PFSK-1 (cell line): ENCODE measurements around the gene HLA-C.

Source experiments
- FOXP2 ChIP-seq: optimal IDR thresholded peaks from 2 replicates; pipeline ENCODE3; 2011; ENCODE audit warnings: borderline replicate concordance, control low read depth, inconsistent platforms; ENCODE audit not compliant: insufficient read depth; ENCODE audit errors: extremely low read length, extremely low read depth
- POLR2AphosphoS5 ChIP-seq: IDR thresholded peaks from 2 replicates; pipeline ENCODE4 v1.6.1; 2012; ENCODE audit warnings: low read depth, mild to moderate bottlenecking, control low read depth, low read length, moderate library complexity
- SIN3A ChIP-seq: IDR thresholded peaks from 2 replicates; pipeline ENCODE4 v1.6.1; 2012; ENCODE audit warnings: mild to moderate bottlenecking, low read length, moderate library complexity, borderline replicate concordance; ENCODE audit not compliant: insufficient read depth
- TAF1 ChIP-seq: IDR thresholded peaks from 2 replicates; pipeline ENCODE4 v1.6.1; 2012; ENCODE audit warnings: low read length, control low read depth, borderline replicate concordance; ENCODE audit not compliant: insufficient read depth
- TF ChIP-seq, protein P1 (sequence below), 2 experiments: IDR thresholded peaks; 2 replicates each; pipeline versions ENCODE4 v1.6.1 to v1.8.0; 2011 to 2012; ENCODE audit warnings: low read depth in 2 of 2, low read length in 2 of 2, control low read depth in 1 of 2, inconsistent platforms in 1 of 2, mild to moderate bottlenecking in 1 of 2, moderate library complexity in 1 of 2; ENCODE audit not compliant: insufficient read depth in 1 of 2

The HLA-C gene

DNA sequence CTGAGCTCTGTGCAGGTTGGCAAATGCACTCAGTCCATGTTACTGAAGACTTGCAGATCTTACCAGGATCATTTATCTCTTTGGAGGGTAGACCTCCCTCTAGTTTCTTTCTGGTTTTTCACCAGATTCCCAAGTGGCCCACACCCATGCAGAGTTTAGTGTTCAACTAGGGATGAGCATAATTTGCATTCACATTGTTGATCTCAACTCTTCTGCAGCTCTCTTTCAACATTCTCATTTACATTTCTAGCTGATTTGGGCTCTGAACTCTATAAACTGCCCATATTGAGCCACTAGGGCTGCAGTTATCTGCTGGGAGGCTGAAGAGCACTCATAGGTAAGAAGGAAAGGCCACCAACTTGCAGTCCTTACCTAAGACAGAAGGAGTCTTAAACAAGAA lies 17.9 kb upstream of the HLA-C start:
- no peak for TF ChIP-seq POLR2AphosphoS5
- TF ChIP-seq, protein P1, sequence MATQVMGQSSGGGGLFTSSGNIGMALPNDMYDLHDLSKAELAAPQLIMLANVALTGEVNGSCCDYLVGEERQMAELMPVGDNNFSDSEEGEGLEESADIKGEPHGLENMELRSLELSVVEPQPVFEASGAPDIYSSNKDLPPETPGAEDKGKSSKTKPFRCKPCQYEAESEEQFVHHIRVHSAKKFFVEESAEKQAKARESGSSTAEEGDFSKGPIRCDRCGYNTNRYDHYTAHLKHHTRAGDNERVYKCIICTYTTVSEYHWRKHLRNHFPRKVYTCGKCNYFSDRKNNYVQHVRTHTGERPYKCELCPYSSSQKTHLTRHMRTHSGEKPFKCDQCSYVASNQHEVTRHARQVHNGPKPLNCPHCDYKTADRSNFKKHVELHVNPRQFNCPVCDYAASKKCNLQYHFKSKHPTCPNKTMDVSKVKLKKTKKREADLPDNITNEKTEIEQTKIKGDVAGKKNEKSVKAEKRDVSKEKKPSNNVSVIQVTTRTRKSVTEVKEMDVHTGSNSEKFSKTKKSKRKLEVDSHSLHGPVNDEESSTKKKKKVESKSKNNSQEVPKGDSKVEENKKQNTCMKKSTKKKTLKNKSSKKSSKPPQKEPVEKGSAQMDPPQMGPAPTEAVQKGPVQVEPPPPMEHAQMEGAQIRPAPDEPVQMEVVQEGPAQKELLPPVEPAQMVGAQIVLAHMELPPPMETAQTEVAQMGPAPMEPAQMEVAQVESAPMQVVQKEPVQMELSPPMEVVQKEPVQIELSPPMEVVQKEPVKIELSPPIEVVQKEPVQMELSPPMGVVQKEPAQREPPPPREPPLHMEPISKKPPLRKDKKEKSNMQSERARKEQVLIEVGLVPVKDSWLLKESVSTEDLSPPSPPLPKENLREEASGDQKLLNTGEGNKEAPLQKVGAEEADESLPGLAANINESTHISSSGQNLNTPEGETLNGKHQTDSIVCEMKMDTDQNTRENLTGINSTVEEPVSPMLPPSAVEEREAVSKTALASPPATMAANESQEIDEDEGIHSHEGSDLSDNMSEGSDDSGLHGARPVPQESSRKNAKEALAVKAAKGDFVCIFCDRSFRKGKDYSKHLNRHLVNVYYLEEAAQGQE (IDR thresholded peaks at IDR 0.05; ENCODE audit: insufficient read depth in 1 of 2, low read depth in 2 of 2, low read length in 2 of 2), result no peak
- no peak for TF ChIP-seq TAF1
- no peak for TF ChIP-seq FOXP2
- no peak for TF ChIP-seq SIN3A

DNA sequence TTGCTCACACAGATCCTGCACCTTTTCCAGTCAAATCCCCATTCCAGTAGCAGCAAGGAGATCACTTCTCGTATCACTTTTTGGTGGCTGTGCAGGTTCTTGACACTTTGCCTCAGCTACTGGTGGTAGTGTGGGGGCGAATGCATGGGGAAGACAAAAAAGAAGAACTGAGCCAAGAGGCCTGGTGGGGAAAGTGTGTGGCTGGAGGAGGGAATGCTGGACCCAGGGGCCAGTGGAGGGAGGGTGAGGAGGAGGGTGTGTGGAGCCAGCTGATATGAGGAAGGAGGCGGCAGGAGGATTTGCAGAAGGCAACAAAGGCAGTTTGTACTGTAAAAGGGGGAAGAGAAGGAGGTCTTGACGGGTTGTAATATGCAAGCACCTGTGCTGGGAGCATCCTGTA lies 15.7 kb upstream of the HLA-C start:
- TF ChIP-seq FOXP2 (no peak), TAF1 (no peak), SIN3A (no peak), POLR2AphosphoS5 (no peak)
- TF ChIP-seq, protein P1 (IDR thresholded peaks at IDR 0.05; ENCODE audit: insufficient read depth in 1 of 2, low read depth in 2 of 2, low read length in 2 of 2), result no peak

DNA sequence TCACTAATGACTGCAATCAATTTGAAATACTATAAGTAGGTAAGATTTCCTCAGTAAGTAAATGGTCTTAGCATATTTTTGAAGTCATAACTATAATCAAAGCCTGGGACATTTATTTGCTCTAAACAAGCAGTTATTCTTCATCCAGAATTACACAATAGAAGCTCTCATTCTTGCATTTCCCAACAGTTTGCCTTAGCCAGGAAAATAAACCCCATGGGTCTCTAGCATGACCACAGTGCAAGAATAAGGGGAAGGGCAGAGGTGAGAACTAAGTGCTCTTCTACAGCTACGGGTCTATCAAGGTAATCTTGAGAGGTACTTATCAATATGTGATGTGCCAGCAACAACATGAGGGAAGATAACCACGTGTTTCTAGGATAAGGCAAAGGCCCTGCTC lies 14.1 kb upstream of the HLA-C start:
- TF ChIP-seq TAF1, result no peak

DNA sequence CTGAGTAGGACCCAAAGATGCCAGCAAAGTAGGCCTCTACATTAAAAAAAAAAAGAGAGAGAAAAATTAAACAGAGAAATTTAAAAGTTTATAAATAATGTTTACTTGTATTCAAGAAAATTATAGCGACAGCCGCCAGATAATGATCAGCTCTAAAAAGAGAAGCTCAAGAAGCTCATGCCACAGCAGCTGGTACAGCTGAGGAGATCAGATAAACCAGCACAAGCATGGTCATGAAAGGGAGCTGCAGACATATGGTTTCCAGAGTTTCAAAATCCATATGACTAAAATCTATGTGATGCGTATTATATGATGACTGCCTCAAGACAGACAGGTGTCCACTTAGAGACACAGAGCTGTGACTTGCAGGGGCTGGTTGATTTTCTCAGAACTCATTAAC lies 13.6 kb upstream of the HLA-C start:
- TF ChIP-seq POLR2AphosphoS5, result no peak
- no peak for TF ChIP-seq TAF1
- no peak for TF ChIP-seq FOXP2
- TF ChIP-seq, protein P1 (IDR thresholded peaks at IDR 0.05; ENCODE audit: insufficient read depth in 1 of 2, low read depth in 2 of 2, low read length in 2 of 2), result no peak
- TF ChIP-seq SIN3A, result no peak

DNA sequence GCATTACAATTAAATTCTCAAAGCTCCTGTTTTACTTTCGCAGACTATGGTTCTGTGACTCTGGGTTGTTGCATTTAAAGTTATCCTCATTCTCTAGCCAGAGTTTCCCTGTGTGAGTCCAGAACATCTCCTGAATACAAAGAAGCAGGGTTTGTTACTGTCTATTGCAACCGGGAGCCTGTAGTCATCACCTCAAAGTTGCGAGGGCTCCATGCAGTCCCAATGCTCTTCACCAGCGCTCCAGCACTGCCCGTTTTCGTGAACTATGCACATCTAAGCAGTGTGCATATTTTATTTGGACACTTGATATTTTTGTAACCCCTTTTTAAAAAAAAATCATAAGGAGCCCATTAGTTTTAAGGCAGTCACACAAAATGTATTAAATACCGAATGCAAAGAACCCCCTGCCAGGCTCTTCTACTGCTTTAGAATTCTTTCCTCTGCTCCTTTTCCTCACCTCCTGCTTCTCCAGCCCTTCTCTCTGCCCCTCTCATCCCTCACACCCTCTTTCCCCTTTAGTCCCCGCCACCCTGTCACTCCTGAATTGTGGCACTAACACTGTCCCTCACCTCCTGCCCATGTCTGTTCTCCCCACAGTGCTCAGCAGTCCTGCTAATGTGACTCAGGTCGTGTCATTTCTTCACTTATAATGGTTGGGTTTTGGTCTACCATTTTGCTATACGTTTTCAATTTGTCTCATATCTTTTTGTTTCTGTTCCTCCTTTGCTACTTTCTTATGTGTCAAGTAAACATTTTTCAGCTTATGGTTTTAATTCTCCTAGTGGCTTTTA lies 1.1 kb upstream of the HLA-C start:
- TF ChIP-seq TAF1, result no peak

DNA sequence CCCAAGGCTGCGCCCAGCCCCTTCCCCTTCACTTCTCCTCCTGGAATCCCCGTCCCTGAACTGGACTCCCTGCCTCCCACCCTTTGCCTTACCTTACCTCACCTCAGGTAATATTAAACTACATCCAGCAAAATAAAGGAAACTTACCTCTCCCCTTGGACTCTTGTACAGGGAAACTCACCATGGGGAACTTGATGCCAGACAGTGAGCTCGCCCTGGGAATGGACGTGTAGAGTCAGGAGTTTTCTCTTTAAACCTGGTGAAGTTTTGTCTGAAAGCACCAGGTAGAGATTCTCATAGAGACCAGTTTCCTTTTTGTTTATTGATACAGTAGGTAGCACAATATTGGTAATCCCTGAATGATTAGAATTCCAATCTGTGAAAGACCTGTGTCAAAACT lies 544 bp upstream of the HLA-C start:
- TF ChIP-seq SIN3A, result no peak
- TF ChIP-seq TAF1, result no peak
- no peak for TF ChIP-seq POLR2AphosphoS5
- no peak for TF ChIP-seq FOXP2
- TF ChIP-seq, protein P1 (IDR thresholded peaks at IDR 0.05; ENCODE audit: insufficient read depth in 1 of 2, low read depth in 2 of 2, low read length in 2 of 2), result no peak
